Colonic mucosa (tissue), 4 donors: ENCODE results near the gene CTIF. TPM values are rescaled to one million over a fixed set of nuclear protein-coding genes. Genes with fewer than 3 reads are reported as not detected.

ENCODE experiments used
- DNase-seq: peaks from one replicate; pipeline ENCODE4 v3.0.0-alpha.2; 2020
- H3K27ac ChIP-seq: fragments of 200-600 bp; one replicate; pipeline ENCODE4 v1.8.0; 2021
- H3K27me3 ChIP-seq: fragments of 200-600 bp; one replicate; pipeline ENCODE4 v1.8.0; 2021
- H3K36me3 ChIP-seq: fragments of 200-600 bp; one replicate; pipeline ENCODE4 v1.8.0; 2021
- H3K4me1 ChIP-seq: fragments of 200-600 bp; one replicate; pipeline ENCODE4 v1.8.0; 2021; ENCODE audit warnings: mild to moderate bottlenecking
- H3K4me3 ChIP-seq: fragments of 200-600 bp; one replicate; pipeline ENCODE4 v1.8.0; 2021
- H3K9ac ChIP-seq, 2 donors: one replicate each; pipeline ENCODE4 v1.7.0; 2013; ENCODE audit warnings: control low read depth in 2 of 2, low read depth in 2 of 2, low read length in 2 of 2
- H3K9me3 ChIP-seq: fragments of 200-600 bp; one replicate; pipeline ENCODE4 v1.8.0; 2021
- CTCF ChIP-seq: fragments of 200-600 bp; IDR thresholded peaks from one replicate; pipeline ENCODE4 v1.8.0; 2022; ENCODE audit warnings: antibody characterized with exemption, mild to moderate bottlenecking
- intact Hi-C: fragments of 100-400 bp; cut with DNase I; formaldehyde crosslinking; loops from one replicate; pipeline ENCODE4 v1.14.1; 2022
- total RNA-seq, 2 donors: library from RNA; stranded (reverse); fragmentation: NEBNext Ultra II Directional in 1 of 2; extraction: Animal tissue kit (Norgen Biotek cat#: 25700) in 1 of 2; gene quantifications; one replicate each; pipeline ENCODE4 v1.2.1, GENCODE V29; 2021
- donor health status: healthy.
- donor health status: DM: no; HTN: no; CAD: no.
- donor health status: DM: no; HTN: no; CAD: no.

CTIF gene
- total RNA-seq, 2 donors from 2014 or later: 13.0 to 16.7 TPM

- TF ChIP-seq CTCF: no peak
- DNase-seq: no peak
- no peak overlapping the region for H3K9ac ChIP-seq
- H3K4me1 ChIP-seq: no peaks in the 10 kb centered on the region
- H3K36me3 ChIP-seq: no peaks in the 10 kb centered on the region
- no peaks in the 10 kb centered on the region for H3K27me3 ChIP-seq
- intact Hi-C loops: no loop called here
- H3K4me3 ChIP-seq: no peak overlapping the region
- H3K9me3 ChIP-seq: no peaks in the 10 kb centered on the region
- H3K27ac ChIP-seq: no peak overlapping the region
Measured at GRCh38 chr18:48576457-48576771, 37.6 kb downstream of the CTIF start.

- no peaks in the 10 kb centered on the region for H3K27me3 ChIP-seq
- no peak for DNase-seq
- H3K4me1 ChIP-seq: no peaks in the 10 kb centered on the region
- no peaks in the 10 kb centered on the region for H3K36me3 ChIP-seq
- H3K9me3 ChIP-seq: no peaks in the 10 kb centered on the region
- H3K27ac ChIP-seq: no peak overlapping the region
- intact Hi-C loops: no loop called here
- TF ChIP-seq CTCF: no peak
- H3K9ac ChIP-seq: no peak overlapping the region
- no peak overlapping the region for H3K4me3 ChIP-seq
Measured at GRCh38 chr18:48577478-48578190, 38.8 kb downstream of the CTIF start.

DNA sequence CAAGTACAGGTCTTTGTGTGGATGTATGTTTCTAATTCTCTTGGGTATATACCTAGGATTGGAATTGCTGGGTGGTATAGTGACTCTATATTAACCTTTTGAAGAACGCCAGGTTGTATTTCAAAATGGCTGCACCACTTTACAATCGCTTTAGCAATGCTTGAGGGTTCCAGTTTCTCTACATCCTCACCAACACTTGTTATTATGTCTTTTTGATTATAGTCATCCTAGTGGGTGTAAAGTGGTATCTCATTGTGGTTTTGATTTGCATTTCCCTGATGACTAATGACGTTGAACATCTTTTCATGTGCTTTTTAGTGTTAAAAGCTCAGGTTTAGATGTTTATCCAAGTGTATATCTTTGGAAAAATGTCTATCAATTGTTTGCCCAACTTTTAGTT, 39.5 kb downstream of the CTIF start:
- Histone ChIP-seq H3K36me3 (no peaks in the 10 kb centered on the region), H3K27ac (no peak overlapping the region), H3K4me3 (no peak overlapping the region), H3K9ac (no peak overlapping the region), H3K27me3 (no peaks in the 10 kb centered on the region), H3K4me1 (no peaks in the 10 kb centered on the region), H3K9me3 (no peaks in the 10 kb centered on the region)
- no peak for DNase-seq
- TF ChIP-seq CTCF: no peak
- intact Hi-C loops: no loop called here

DNA sequence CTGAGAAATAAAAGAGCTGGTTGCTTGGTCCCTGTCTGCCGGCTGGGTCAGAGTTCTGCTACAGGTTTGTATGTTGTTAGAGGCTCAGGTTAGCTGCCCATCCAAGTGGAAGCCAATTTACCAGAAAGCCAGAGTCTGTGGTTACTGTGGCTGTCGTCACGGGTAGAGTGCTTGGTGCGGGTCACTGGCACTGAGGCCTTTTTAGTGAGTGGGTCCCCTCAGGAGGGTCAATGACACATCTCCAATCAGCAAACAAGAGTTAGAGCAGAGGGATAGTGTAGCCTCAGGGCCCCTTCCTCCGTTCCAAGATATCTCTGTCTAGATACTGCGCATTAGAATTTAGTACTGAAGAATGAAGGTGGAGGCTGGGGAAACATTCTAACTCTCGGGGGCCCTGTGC, 41.2 kb downstream of the CTIF start:
- H3K27me3 ChIP-seq: no peaks in the 10 kb centered on the region
- H3K27ac ChIP-seq: no peak overlapping the region
- no peak overlapping the region for H3K9ac ChIP-seq
- H3K4me1 ChIP-seq: no peaks in the 10 kb centered on the region
- DNase-seq: no peak
- no peak overlapping the region for H3K4me3 ChIP-seq
- intact Hi-C loops: no loop called here
- H3K9me3 ChIP-seq: no peaks in the 10 kb centered on the region
- TF ChIP-seq CTCF: no peak
- H3K36me3 ChIP-seq: no peaks in the 10 kb centered on the region

DNA sequence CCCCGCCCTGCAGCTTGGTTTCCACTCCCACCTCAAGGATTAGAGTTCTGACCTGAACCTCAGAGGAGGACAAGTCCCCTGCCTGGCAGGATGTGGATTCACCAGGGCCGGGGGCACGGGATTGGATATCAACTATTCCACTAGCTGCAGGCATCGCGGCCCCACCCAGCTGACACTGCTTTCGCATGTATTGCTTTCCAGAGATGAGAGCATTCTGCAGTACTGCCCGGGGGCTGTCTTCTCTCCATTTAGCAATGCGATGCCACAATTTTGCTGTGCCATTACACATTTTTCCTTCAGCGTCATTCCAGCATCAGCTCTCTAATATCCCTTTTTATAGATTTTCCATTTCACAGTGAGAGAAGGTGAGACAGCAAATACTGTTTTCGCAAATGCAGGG, 42.0 kb downstream of the CTIF start:
- intact Hi-C loops: no loop called here
- Histone ChIP-seq H3K4me3 (no peak overlapping the region), H3K9me3 (no peaks in the 10 kb centered on the region), H3K36me3 (no peaks in the 10 kb centered on the region), H3K27me3 (no peaks in the 10 kb centered on the region), H3K27ac (no peak overlapping the region), H3K9ac (no peak overlapping the region), H3K4me1 (no peaks in the 10 kb centered on the region)
- no peak for DNase-seq
- TF ChIP-seq CTCF: no peak
